Testis (tissue), 5 donors: ENCODE results near the gene CHRM1. TPM values are rescaled to one million over a fixed set of nuclear protein-coding genes. Genes with fewer than 3 reads are reported as not detected.

ENCODE experiments used
- DNase-seq: peaks from one replicate; pipeline ENCODE4 v3.0.0-alpha.2; 2019
- H3K27ac ChIP-seq, 2 donors: fragments of 200-600 bp; sonication (generic); one replicate each; pipeline ENCODE4 v1.5.1; 2019
- H3K27me3 ChIP-seq: fragments of 200-600 bp; sonication (generic); one replicate; pipeline ENCODE4 v1.5.1; 2019
- H3K36me3 ChIP-seq: fragments of 200-600 bp; sonication (generic); one replicate; pipeline ENCODE4 v1.5.1; 2017; ENCODE audit warnings: low read depth; ENCODE audit errors: missing control alignments
- H3K4me1 ChIP-seq: fragments of 200-600 bp; sonication (generic); one replicate; pipeline ENCODE4 v1.5.1; 2019
- H3K4me3 ChIP-seq, 2 donors: fragments of 200-600 bp; sonication (generic); one replicate each; pipeline ENCODE4 v1.5.1; 2017 to 2019
- H3K9me3 ChIP-seq: fragments of 200-600 bp; sonication (generic); one replicate; pipeline ENCODE4 v1.5.1; 2017
- CTCF ChIP-seq, 3 experiments: fragments of 450-650 bp in 2 of 3; fragments of 200-600 bp in 1 of 3; sonication (generic) in 1 of 3; IDR thresholded peaks; one replicate each; pipeline ENCODE4 v1.5.1; 2016 to 2019; ENCODE audit warnings: antibody characterized with exemption in 3 of 3, mild to moderate bottlenecking in 2 of 3, moderate library complexity in 1 of 3
- POLR2A ChIP-seq: fragments of 450-650 bp; IDR thresholded peaks from one replicate; pipeline ENCODE4 v1.6.1; 2017; ENCODE audit warnings: antibody characterized with exemption, mild to moderate bottlenecking, moderate library complexity
- WGBS, 2 donors: methylation state at CpG; one replicate each; pipeline ENCODE4 v1.1.5; 2018; 5-methylcytosine and 5-hydroxymethylcytosine counted together
- intact Hi-C: fragments of 100-400 bp; cut with DNase I; formaldehyde crosslinking; loops from one replicate; pipeline ENCODE4 v1.15.1; 2023; ENCODE audit warnings: low total_unique reads
- long read RNA-seq, 2 donors: transcript quantifications; one replicate each; lab custom pipeline, GENCODE V29; 2026
- polyA plus RNA-seq: library from polyadenylated mRNA; stranded (reverse); fragments of 350-450 nt; fragmentation: Illumina TruSeq; extraction: RNeasy Lipid Tissue Mini Kit (QIAGEN cat#74804); gene quantifications from one replicate; pipeline ENCODE4 v1.2.3, GENCODE V29; 2014; ENCODE audit warnings: low read depth, low replicate concordance; ENCODE audit not compliant: insufficient read depth
- total RNA-seq, 2 donors: library from RNA; depleted of rRNA; stranded (reverse); fragments of >200 nt; gene quantifications; one replicate each; pipeline ENCODE4 v1.2.3, GENCODE V29; 2016

CHRM1 gene
- under 1 TPM; 0.06 to 0.39 TPM for total RNA-seq
- polyA plus RNA-seq = 0.45 TPM
- long read RNA-seq, donor 1 = 0 reads
- long read RNA-seq, donor 2 = 0 reads

- no peak for TF ChIP-seq CTCF (IDR thresholded peaks at IDR 0.05)
- TF ChIP-seq POLR2A = no peak
- H3K4me1 ChIP-seq = peaks cover 17% of the 10 kb centered on the region
- WGBS, 2 donors = 39 to 48% methylated on average over 3 to 9 of the region's 9 CpGs
- no peaks in the 10 kb centered on the region for H3K9me3 ChIP-seq
- H3K27me3 ChIP-seq = no peaks in the 10 kb centered on the region
- H3K36me3 ChIP-seq = no peaks in the 10 kb centered on the region
- intact Hi-C loops = no loop called here
- no peak within 1 kb of the TSS for H3K27ac ChIP-seq
- H3K4me3 ChIP-seq = no peak within 1 kb of the TSS
- DNase-seq = no peak
Measured at GRCh38 chr11:62921201-62921572, at the start of gene CHRM1. Gene CHRM1, minus strand, starts transcription at chr11:62921363. Its CDS starts 10,263 bp downstream, at chr11:62911100.

GRCh38 chr11:62965574-62965973, 44.4 kb upstream of the CHRM1 start:
- WGBS, 2 donors = 55 to 66% methylated on average over 2 of the region's 2 CpGs
- Histone ChIP-seq H3K36me3 (no peaks in the 10 kb centered on the region), H3K27me3 (no peaks in the 10 kb centered on the region), H3K9me3 (no peaks in the 10 kb centered on the region), H3K4me1 (no peaks in the 10 kb centered on the region), H3K27ac (no peak overlapping the region), H3K4me3 (no peak overlapping the region)
- TF ChIP-seq CTCF (IDR thresholded peaks at IDR 0.05) = no peak
- no peak for TF ChIP-seq POLR2A
- DNase-seq = no peak
- intact Hi-C loops = no loop called here

- Histone ChIP-seq H3K4me3 (no peak overlapping the region), H3K4me1 (no peaks in the 10 kb centered on the region), H3K9me3 (no peaks in the 10 kb centered on the region), H3K27me3 (no peaks in the 10 kb centered on the region), H3K27ac (no peak overlapping the region), H3K36me3 (no peaks in the 10 kb centered on the region)
- no peak for DNase-seq
- intact Hi-C loops = no loop called here
- TF ChIP-seq POLR2A (no peak), CTCF (IDR thresholded peaks at IDR 0.05) (no peak)
- WGBS, 2 donors = 75 to 77% methylated on average over 2 to 3 of the region's 3 CpGs
Measured at GRCh38 chr11:62962391-62962790, 41.2 kb upstream of the CHRM1 start.

- Histone ChIP-seq H3K36me3 (no peaks in the 10 kb centered on the region), H3K27me3 (no peaks in the 10 kb centered on the region), H3K4me3 (no peak overlapping the region), H3K4me1 (no peaks in the 10 kb centered on the region), H3K27ac (no peak overlapping the region), H3K9me3 (no peaks in the 10 kb centered on the region)
- no peak for DNase-seq
- WGBS, 2 donors = 75 to 97% methylated on average over 4 of the region's 4 CpGs
- intact Hi-C loops = no loop called here
- TF ChIP-seq CTCF (IDR thresholded peaks at IDR 0.05) = no peak
- no peak for TF ChIP-seq POLR2A
Measured at GRCh38 chr11:62961017-62961570, 39.9 kb upstream of the CHRM1 start.

GRCh38 chr11:62959422-62959980, 38.3 kb upstream of the CHRM1 start:
- Histone ChIP-seq H3K27me3 (no peaks in the 10 kb centered on the region), H3K36me3 (no peaks in the 10 kb centered on the region), H3K4me1 (no peaks in the 10 kb centered on the region), H3K27ac (no peak overlapping the region), H3K4me3 (no peak overlapping the region), H3K9me3 (no peaks in the 10 kb centered on the region)
- intact Hi-C loops = no loop called here
- no peak for DNase-seq
- TF ChIP-seq CTCF (IDR thresholded peaks at IDR 0.05) = no peak
- no peak for TF ChIP-seq POLR2A
- WGBS, 2 donors = 100% methylated on average over 1 of the region's 1 CpG
